ENCODE measurements around the gene WSB1. TPM values are rescaled to one million over a fixed set of nuclear protein-coding genes. Genes with fewer than 3 reads are reported as not detected.

The WSB1 gene
- total and polyA plus RNA-seq, 4 experiments from 2014 or later = 122 to 157 (median 141) TPM

GRCh38 chr17:27322026-27322425 is 28.1 kb downstream of the WSB1 start:
- intact Hi-C loops (cut with micrococcal nuclease) = no loop called here

GRCh38 chr17:27322690-27323508 is 29.0 kb downstream of the WSB1 start:
- Mint-ChIP-seq H3K27me3 (no peaks in the 10 kb centered on the region), H3K4me3 (no peak overlapping the region), H3K4me1 (peaks cover 0 to 2% (median 0%) of the 10 kb centered on the region in 4 donors), H3K36me3 (peaks cover 7 to 10% of the 10 kb centered on the region in 2 donors), H3K27ac (peak overlapping the region in 3 of 7 donors; percentile 5 to 63 (median 43)), H3K9me3 (no peaks in the 10 kb centered on the region)
- Histone ChIP-seq H3K4me1 (ENCODE audit: insufficient read depth, low read length) (no peaks in the 10 kb centered on the region), H3K27ac (ENCODE audit: low read depth, low read length) (no peak overlapping the region), H3K27me3 (ENCODE audit: insufficient read depth, low read length) (no peaks in the 10 kb centered on the region), H3K36me3 (ENCODE audit: insufficient read depth, low read length) (no peaks in the 10 kb centered on the region), H3K9me3 (ENCODE audit: control insufficient read depth in 1 of 2, low read length in 2 of 2) (no peaks in the 10 kb centered on the region), H3K4me3 (ENCODE audit: low read length in 2 of 2) (no peak overlapping the region)
- no peak for DNase-seq
- ChIA-PET POLR2A (ENCODE audit: partially characterized antibody) (interaction anchor here (0.6 to 1.4 kb wide), 2 partner anchors 29 to 524 kb away, joined by 3 to 4 read pairs; partner anchors contain the start of gene WSB1), CTCF (ENCODE audit: partially characterized antibody) (interaction anchor here (1.2 to 1.7 kb wide), 2 partner anchors 10 to 87 kb away, joined by 4 to 7 read pairs; no protein-coding TSS in a partner anchor)
- intact Hi-C loops (cut with micrococcal nuclease) = no loop called here

More at GRCh38 chr17:27322026-27322425, 28.1 kb downstream of the WSB1 start:
- Histone ChIP-seq H3K4me3 (ENCODE audit: low read length in 2 of 2) (no peak overlapping the region), H3K4me1 (ENCODE audit: insufficient read depth, low read length) (no peaks in the 10 kb centered on the region), H3K36me3 (ENCODE audit: insufficient read depth, low read length) (no peaks in the 10 kb centered on the region), H3K27me3 (ENCODE audit: insufficient read depth, low read length) (no peaks in the 10 kb centered on the region), H3K27ac (ENCODE audit: low read depth, low read length) (no peak overlapping the region), H3K9me3 (ENCODE audit: control insufficient read depth in 1 of 2, low read length in 2 of 2) (no peaks in the 10 kb centered on the region)
- CTCF ChIA-PET (ENCODE audit: partially characterized antibody) = interaction anchor here (1.2 to 1.7 kb wide), 2 partner anchors 11 to 86 kb away, joined by 4 to 7 read pairs; no protein-coding TSS in a partner anchor
- H3K9me3 Mint-ChIP-seq = no peaks in the 10 kb centered on the region
- no peak for DNase-seq
- peaks cover 8 to 11% of the 10 kb centered on the region in 2 donors for H3K36me3 Mint-ChIP-seq
- no peak overlapping the region for H3K27ac Mint-ChIP-seq
- peaks cover 0 to 2% (median 0%) of the 10 kb centered on the region in 4 donors for H3K4me1 Mint-ChIP-seq
- POLR2A ChIA-PET (ENCODE audit: partially characterized antibody) = interaction anchor here (1.4 kb wide), 1 partner anchor 28 kb away, joined by 3 read pairs; the partner anchor contains the start of gene WSB1
- H3K27me3 Mint-ChIP-seq = no peaks in the 10 kb centered on the region
- no peak overlapping the region for H3K4me3 Mint-ChIP-seq

- peak overlapping the region in 2 of 7 donors; percentile 42 to 63 for H3K27ac Mint-ChIP-seq
- ChIA-PET CTCF (ENCODE audit: partially characterized antibody) (no interaction called here), POLR2A (ENCODE audit: partially characterized antibody) (interaction anchor here (0.6 kb wide), 1 partner anchor 523 kb away, joined by 4 read pairs; no protein-coding TSS in a partner anchor)
- no peak for DNase-seq
- Histone ChIP-seq H3K36me3 (ENCODE audit: insufficient read depth, low read length) (no peaks in the 10 kb centered on the region), H3K27ac (ENCODE audit: low read depth, low read length) (no peak overlapping the region), H3K4me3 (ENCODE audit: low read length in 2 of 2) (no peak overlapping the region), H3K9me3 (ENCODE audit: control insufficient read depth in 1 of 2, low read length in 2 of 2) (no peaks in the 10 kb centered on the region), H3K27me3 (ENCODE audit: insufficient read depth, low read length) (no peaks in the 10 kb centered on the region), H3K4me1 (ENCODE audit: insufficient read depth, low read length) (no peaks in the 10 kb centered on the region)
- no peaks in the 10 kb centered on the region for H3K27me3 Mint-ChIP-seq
- intact Hi-C loops (cut with micrococcal nuclease) = no loop called here
- peaks cover 2 to 5% of the 10 kb centered on the region in 2 donors for H3K36me3 Mint-ChIP-seq
- H3K4me1 Mint-ChIP-seq = peaks cover 0 to 2% (median 0%) of the 10 kb centered on the region in 4 donors
- no peak overlapping the region for H3K4me3 Mint-ChIP-seq
- no peaks in the 10 kb centered on the region for H3K9me3 Mint-ChIP-seq
These were observed 29.8 kb downstream of the WSB1 start for GRCh38 chr17:27323538-27324215.

GRCh38 chr17:27324771-27325339 is 30.9 kb downstream of the WSB1 start:
- intact Hi-C loops (cut with micrococcal nuclease) = no loop called here
- ChIA-PET CTCF (ENCODE audit: partially characterized antibody) (no interaction called here), POLR2A (ENCODE audit: partially characterized antibody) (no interaction called here)
- Mint-ChIP-seq H3K4me1 (peaks cover 0 to 2% (median 0%) of the 10 kb centered on the region in 4 donors), H3K4me3 (no peak overlapping the region), H3K27ac (no peak overlapping the region), H3K36me3 (no peaks in the 10 kb centered on the region), H3K27me3 (no peaks in the 10 kb centered on the region), H3K9me3 (no peaks in the 10 kb centered on the region)
- Histone ChIP-seq H3K27ac (ENCODE audit: low read depth, low read length) (no peak overlapping the region), H3K36me3 (ENCODE audit: insufficient read depth, low read length) (no peaks in the 10 kb centered on the region), H3K9me3 (ENCODE audit: control insufficient read depth in 1 of 2, low read length in 2 of 2) (no peaks in the 10 kb centered on the region), H3K4me3 (ENCODE audit: low read length in 2 of 2) (no peak overlapping the region), H3K27me3 (ENCODE audit: insufficient read depth, low read length) (no peaks in the 10 kb centered on the region), H3K4me1 (ENCODE audit: insufficient read depth, low read length) (no peaks in the 10 kb centered on the region)
- no peak for DNase-seq

- Histone ChIP-seq H3K27me3 (ENCODE audit: insufficient read depth, low read length) (no peaks in the 10 kb centered on the region), H3K36me3 (ENCODE audit: insufficient read depth, low read length) (no peaks in the 10 kb centered on the region), H3K27ac (ENCODE audit: low read depth, low read length) (no peak overlapping the region), H3K9me3 (ENCODE audit: control insufficient read depth in 1 of 2, low read length in 2 of 2) (no peaks in the 10 kb centered on the region), H3K4me1 (ENCODE audit: insufficient read depth, low read length) (no peaks in the 10 kb centered on the region), H3K4me3 (ENCODE audit: low read length in 2 of 2) (no peak overlapping the region)
- Mint-ChIP-seq H3K4me1 (peaks cover 0 to 2% (median 0%) of the 10 kb centered on the region in 4 donors), H3K4me3 (no peak overlapping the region), H3K9me3 (no peaks in the 10 kb centered on the region), H3K36me3 (no peaks in the 10 kb centered on the region), H3K27ac (peak overlapping the region in 1 of 7 donors; percentile 14), H3K27me3 (no peaks in the 10 kb centered on the region)
- ChIA-PET POLR2A (ENCODE audit: partially characterized antibody) (interaction anchor here (1.4 kb wide), 1 partner anchor 31 kb away, joined by 4 read pairs; no protein-coding TSS in a partner anchor), CTCF (ENCODE audit: partially characterized antibody) (interaction anchor here (2.3 kb wide), 1 partner anchor 89 kb away, joined by 11 read pairs; no protein-coding TSS in a partner anchor)
- intact Hi-C loops (cut with micrococcal nuclease) = no loop called here
- DNase-seq = no peak
These were observed 32.1 kb downstream of the WSB1 start for GRCh38 chr17:27326051-27326450.

- no peak for DNase-seq
These were observed 32.7 kb downstream of the WSB1 start for GRCh38 chr17:27326585-27326984.

More at GRCh38 chr17:27326585-27326984, 32.7 kb downstream of the WSB1 start:
- no peaks in the 10 kb centered on the region for H3K36me3 Mint-ChIP-seq
- Histone ChIP-seq H3K4me3 (ENCODE audit: low read length in 2 of 2) (no peak overlapping the region), H3K9me3 (ENCODE audit: control insufficient read depth in 1 of 2, low read length in 2 of 2) (no peaks in the 10 kb centered on the region), H3K27ac (ENCODE audit: low read depth, low read length) (no peak overlapping the region), H3K4me1 (ENCODE audit: insufficient read depth, low read length) (no peaks in the 10 kb centered on the region), H3K27me3 (ENCODE audit: insufficient read depth, low read length) (no peaks in the 10 kb centered on the region), H3K36me3 (ENCODE audit: insufficient read depth, low read length) (no peaks in the 10 kb centered on the region)
- peaks cover 0 to 2% (median 0%) of the 10 kb centered on the region in 4 donors for H3K4me1 Mint-ChIP-seq
- CTCF ChIA-PET (ENCODE audit: partially characterized antibody) = interaction anchor here (1.0 to 2.3 kb wide), 3 partner anchors 28 to 90 kb away, joined by 3 to 11 read pairs (median 5); no protein-coding TSS in a partner anchor
- H3K27me3 Mint-ChIP-seq = no peaks in the 10 kb centered on the region
- intact Hi-C loops (cut with micrococcal nuclease) = no loop called here
- H3K27ac Mint-ChIP-seq = no peak overlapping the region
- no peaks in the 10 kb centered on the region for H3K9me3 Mint-ChIP-seq
- no peak overlapping the region for H3K4me3 Mint-ChIP-seq
- POLR2A ChIA-PET (ENCODE audit: partially characterized antibody) = interaction anchor here (1.4 kb wide), 1 partner anchor 32 kb away, joined by 4 read pairs; no protein-coding TSS in a partner anchor
